GM12872 (cell line): ENCODE measurements around the gene TUBGCP4.

Experiments
- TF ChIP-seq, protein P1 (sequence below): IDR thresholded peaks from 3 replicates; pipeline ENCODE4 v1.5.1; 2011; ENCODE audit warnings: low read depth, mild to moderate bottlenecking, low read length, moderate library complexity; ENCODE audit not compliant: insufficient read depth

The TUBGCP4 gene

DNA sequence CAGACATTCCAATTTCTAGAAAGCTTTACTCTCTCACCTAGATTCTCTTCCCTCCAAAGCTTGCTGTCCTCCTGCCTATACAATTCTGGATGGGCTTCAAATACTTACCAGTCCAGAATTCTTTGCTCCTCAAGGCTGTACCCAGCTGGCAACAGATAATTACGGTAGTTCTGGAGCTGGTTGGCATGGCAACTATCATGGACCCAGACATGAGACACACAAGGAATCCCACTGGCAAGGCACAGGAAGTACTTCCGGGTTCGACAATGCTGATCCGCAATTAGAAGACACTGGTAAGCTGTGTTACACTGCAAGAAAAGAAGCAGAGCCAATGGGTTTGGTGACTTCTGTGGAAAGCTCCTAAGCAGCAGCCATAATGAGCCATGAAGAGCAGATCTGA, 37.9 kb downstream of the TUBGCP4 start:
- TF ChIP-seq, protein P1, sequence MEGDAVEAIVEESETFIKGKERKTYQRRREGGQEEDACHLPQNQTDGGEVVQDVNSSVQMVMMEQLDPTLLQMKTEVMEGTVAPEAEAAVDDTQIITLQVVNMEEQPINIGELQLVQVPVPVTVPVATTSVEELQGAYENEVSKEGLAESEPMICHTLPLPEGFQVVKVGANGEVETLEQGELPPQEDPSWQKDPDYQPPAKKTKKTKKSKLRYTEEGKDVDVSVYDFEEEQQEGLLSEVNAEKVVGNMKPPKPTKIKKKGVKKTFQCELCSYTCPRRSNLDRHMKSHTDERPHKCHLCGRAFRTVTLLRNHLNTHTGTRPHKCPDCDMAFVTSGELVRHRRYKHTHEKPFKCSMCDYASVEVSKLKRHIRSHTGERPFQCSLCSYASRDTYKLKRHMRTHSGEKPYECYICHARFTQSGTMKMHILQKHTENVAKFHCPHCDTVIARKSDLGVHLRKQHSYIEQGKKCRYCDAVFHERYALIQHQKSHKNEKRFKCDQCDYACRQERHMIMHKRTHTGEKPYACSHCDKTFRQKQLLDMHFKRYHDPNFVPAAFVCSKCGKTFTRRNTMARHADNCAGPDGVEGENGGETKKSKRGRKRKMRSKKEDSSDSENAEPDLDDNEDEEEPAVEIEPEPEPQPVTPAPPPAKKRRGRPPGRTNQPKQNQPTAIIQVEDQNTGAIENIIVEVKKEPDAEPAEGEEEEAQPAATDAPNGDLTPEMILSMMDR = no peak

DNA sequence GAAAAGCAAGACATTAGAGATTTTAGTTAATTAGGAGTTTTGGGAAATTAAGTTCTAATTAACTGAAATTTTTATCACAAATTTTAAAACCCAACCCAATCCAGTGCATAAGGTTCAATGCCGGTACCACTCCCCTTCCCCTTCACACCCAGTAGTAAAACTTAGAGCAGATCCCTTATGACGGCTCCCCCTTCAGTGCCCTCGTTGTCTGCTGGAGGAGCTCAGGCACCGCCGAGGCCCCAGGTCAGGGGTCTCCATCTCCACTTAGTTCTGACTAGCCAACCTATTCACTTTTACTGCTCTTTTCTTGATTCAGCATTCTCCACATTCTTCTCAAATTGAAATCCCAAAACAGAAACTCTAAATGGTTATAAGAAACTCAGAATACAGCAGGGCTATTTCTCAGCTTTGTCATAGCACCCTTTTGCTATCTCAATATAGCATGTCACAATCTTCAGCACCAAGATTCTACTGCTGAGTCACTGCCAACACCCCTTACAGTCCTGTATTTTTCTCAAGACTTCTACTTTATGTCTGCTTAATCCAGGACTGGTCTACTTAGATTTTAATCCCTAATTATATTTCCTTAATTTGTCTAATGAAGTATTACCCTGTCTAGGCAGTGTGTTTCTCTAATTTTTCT, 39.8 kb downstream of the TUBGCP4 start:
- TF ChIP-seq, protein P1 = no peak

- TF ChIP-seq, protein P1 = no peak
Observed at GRCh38 chr15:43412096-43412495, 41.2 kb downstream of the TUBGCP4 start.

GRCh38 chr15:43414196-43414595, 43.3 kb downstream of the TUBGCP4 start:
- TF ChIP-seq, protein P1 = no peak

DNA sequence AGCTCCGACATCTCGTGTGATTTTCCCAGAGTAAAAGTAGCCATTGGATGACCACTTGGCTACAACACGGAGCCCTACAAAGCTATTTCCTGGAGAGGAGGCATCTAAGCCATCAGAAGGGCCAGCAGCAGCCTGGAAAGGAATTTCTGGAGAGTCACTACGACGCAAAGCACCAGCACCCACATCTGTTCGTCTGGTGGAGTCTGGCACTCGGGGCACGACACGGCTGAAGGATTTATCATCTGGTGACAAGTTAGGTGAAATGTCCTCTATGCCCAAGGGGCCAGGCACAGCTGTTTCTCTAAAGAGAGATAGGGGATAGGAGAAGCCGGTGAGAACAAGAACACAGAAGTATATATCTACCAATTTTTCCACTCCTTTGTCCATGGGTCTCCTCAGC, 49.5 kb downstream of the TUBGCP4 start:
- TF ChIP-seq, protein P1 = no peak

- TF ChIP-seq, protein P1 = no peak
Observed at GRCh38 chr15:43420876-43421275, 50.0 kb downstream of the TUBGCP4 start.

DNA sequence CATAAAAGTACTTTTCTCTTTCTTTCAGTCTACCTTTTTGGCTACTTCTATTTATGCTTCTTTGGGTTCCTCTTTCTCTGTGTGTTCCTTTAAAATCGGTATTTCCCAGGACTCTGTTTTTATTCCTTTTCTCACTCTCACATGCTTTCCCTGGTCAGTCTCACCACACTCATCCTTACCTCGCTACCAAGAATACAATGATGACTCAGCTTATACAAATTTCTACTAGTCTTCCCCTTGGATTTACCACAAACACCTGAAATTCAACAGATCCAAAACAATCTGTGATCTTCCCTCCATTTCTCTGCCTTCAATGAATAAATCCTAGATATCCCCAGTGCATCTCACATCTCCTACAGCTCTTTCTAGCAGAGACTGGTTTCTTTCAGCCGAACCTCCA, 52.9 kb downstream of the TUBGCP4 start:
- TF ChIP-seq, protein P1 = no peak
